Measurements from ENCODE around the gene CAGE1.
A peak's percentile ranks its signal among the peaks of the same experiment; 100 is the strongest.

CAGE1 gene

GRCh38 chr6:7431674-7432390 lies 42.3 kb upstream of the CAGE1 start:
- DNase-seq (ENCODE audit: low read depth): no peak
- no peak for TF ChIP-seq CTCF (IDR thresholded peaks at IDR 0.05; ENCODE audit: control insufficient read depth, extremely low read depth, insufficient read depth)
- no peak overlapping the region for H3K4me3 ChIP-seq (ENCODE audit: low read depth, low read length)

- no peak overlapping the region for H3K4me3 ChIP-seq (ENCODE audit: low read depth, low read length)
- no peak for TF ChIP-seq CTCF (IDR thresholded peaks at IDR 0.05; ENCODE audit: control insufficient read depth, extremely low read depth, insufficient read depth)
- no peak for DNase-seq (ENCODE audit: low read depth)
Measured at GRCh38 chr6:7431313-7431673, 41.8 kb upstream of the CAGE1 start.

- no peak overlapping the region for H3K4me3 ChIP-seq (ENCODE audit: low read depth, low read length)
- DNase-seq (ENCODE audit: low read depth): no peak
- TF ChIP-seq CTCF (IDR thresholded peaks at IDR 0.05; ENCODE audit: control insufficient read depth, extremely low read depth, insufficient read depth): no peak
Measured at GRCh38 chr6:7426447-7427169, 37.1 kb upstream of the CAGE1 start.

DNA sequence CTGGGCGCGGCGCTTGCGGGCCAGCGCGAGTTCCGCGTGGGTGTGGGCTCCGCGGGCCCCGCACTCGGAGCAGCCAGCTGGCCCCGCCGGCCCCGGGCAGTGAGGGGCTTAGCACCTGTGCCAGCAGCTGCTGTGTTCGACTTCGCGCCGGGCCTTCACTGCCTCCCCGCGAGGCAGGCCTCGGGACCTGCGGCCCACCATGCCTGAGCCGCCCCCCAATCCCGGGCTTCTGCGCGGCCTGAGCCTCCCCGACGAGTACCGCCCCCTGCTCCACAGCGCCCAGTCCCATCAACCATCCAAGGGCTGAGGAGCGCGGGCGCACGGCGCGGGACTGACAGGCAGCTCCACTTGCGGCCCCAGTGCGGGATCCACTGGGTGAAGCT lies 36.3 kb upstream of the CAGE1 start:
- no peak overlapping the region for H3K4me3 ChIP-seq (ENCODE audit: low read depth, low read length)
- DNase-seq (ENCODE audit: low read depth): no peak
- no peak for TF ChIP-seq CTCF (IDR thresholded peaks at IDR 0.05; ENCODE audit: control insufficient read depth, extremely low read depth, insufficient read depth)

DNA sequence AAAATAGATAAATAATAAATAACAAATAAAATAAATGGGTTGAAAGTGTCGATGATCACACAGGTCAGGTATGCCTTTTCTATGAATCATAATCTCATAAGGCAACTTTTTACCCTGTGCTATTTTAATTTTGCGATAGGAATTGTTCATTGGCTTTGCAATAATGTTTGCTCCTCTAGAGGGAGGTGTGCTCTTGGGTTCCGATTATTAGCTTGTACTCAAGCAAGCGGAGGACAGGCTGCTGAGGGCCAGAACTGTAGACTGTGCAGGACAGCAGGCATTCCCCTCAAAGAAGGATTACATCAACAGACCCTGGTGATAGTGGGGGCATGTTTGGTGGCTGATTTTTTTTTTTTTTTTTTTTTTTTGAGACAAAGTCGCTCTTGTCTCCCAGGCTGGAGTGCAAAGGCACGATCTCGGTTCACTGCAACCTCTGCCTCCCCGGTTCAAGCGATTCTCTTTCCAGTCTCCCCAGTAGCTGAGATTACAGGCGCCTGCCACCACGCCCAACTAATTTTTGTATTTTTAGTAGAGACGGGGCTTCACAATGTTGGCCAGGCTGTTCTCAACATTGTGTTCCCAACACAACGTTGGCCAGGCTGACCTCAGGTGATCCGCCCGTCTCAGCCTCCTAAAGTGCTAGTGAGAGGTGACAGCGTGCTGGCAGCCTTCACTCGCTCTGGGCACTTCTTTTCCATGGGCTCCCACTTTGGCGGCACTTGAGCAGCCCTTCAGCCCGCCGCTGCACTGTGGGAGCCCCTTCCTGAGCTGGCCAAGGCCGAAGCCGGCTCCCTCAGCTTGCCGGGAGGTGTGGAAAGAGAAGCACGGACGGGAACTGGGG lies 35.6 kb upstream of the CAGE1 start:
- DNase-seq (ENCODE audit: low read depth): no peak

DNA sequence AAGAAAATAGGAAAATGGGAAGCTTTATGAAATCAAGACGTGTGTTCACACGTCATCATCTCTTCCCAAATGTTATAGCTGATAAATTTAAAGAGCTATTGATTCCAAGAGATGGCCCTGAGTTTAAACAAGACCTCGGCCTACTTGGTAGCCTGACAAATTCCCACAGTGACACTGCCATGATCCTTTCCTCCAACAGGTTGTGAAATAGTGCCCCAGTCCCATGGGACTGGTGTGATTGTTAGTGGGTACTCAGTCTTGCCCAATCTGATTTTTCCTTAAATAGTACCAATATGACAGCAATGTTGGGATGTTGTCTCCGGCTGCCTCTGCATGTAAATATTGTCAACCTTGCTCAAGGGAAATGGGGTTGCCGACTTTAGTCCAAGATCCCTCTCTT lies 34.5 kb upstream of the CAGE1 start:
- no peak for DNase-seq (ENCODE audit: low read depth)
- no peak overlapping the region for H3K4me3 ChIP-seq (ENCODE audit: low read depth, low read length)
- no peak for TF ChIP-seq CTCF (IDR thresholded peaks at IDR 0.05; ENCODE audit: control insufficient read depth, extremely low read depth, insufficient read depth)

More for the DNA sequence above, 35.6 kb upstream of the CAGE1 start:
- H3K4me3 ChIP-seq (ENCODE audit: low read depth, low read length): no peak overlapping the region
- TF ChIP-seq CTCF (IDR thresholded peaks at IDR 0.05; ENCODE audit: control insufficient read depth, extremely low read depth, insufficient read depth): peak; percentile 54
